Mucosa of stomach (tissue), 1 donor: Measurements from ENCODE around the gene HSD11B2.

Experiments used
- H3K27me3 ChIP-seq: one replicate; pipeline ENCODE4 v1.7.0; 2013; ENCODE audit warnings: mild to moderate bottlenecking, low read length; ENCODE audit not compliant: control insufficient read depth, insufficient read depth
- H3K36me3 ChIP-seq: one replicate; pipeline ENCODE4 v1.7.0; 2013; ENCODE audit warnings: low read length; ENCODE audit not compliant: control insufficient read depth, insufficient read depth
- H3K4me1 ChIP-seq: one replicate; pipeline ENCODE4 v1.7.0; 2013; ENCODE audit warnings: mild to moderate bottlenecking, low read length; ENCODE audit not compliant: control insufficient read depth, insufficient read depth
- H3K4me3 ChIP-seq: one replicate; pipeline ENCODE4 v1.7.0; 2013; ENCODE audit warnings: low read length
- H3K9ac ChIP-seq: one replicate; pipeline ENCODE4 v1.7.0; 2013; ENCODE audit warnings: mild to moderate bottlenecking, low read length, moderate library complexity
- H3K9me3 ChIP-seq: one replicate; pipeline ENCODE4 v1.7.0; 2013; ENCODE audit warnings: mild to moderate bottlenecking, low read length, moderate library complexity; ENCODE audit not compliant: control insufficient read depth
- donor health status: Pancreatic carcinoma.

The HSD11B2 gene

DNA sequence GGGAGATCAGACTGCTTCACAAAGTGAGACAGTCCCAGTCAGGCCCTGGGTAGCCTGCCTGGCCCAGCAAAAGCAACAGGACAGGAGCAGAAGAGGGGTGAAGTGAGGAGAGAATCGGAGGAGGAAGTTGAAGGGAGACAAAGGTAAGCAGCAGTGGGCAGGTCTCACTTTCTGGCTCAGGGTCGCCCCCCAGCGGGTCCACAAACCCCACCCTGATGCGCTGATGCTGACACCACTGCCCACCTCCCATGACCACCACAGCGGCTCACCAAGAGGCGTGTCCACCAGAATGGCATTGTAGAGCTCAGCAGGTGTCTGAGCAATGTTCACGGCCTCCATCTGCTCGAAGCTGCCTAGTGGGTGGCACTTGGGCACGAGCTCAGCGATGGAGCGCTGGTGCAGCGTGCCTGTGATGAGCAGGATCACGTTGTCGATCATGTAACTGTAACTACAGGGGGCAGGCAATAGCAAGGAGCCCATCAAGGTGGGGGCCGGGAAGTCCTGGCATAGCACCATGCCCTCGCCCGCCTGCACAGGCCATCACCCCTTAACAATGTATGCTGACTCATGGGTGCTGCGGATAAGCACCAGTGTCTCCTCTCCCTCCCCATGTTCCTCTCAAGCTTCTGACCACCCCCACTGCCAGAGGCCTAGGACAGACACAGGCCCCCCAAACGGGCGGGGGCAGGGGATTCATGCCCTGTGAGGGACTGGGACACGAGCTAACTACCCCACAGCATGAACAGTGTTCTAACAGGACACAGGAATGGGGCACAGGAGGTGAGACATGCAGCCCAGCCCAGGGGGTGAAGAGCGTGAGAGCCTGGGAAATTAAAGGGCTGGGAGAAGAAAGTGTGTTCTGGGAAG lies 13.6 kb downstream of the HSD11B2 start:
- Histone ChIP-seq H3K27me3 (no peaks in the 10 kb centered on the region), H3K4me1 (peaks cover 94% of the 10 kb centered on the region), H3K36me3 (peaks cover 20% of the 10 kb centered on the region), H3K9ac (no peak overlapping the region), H3K9me3 (no peaks in the 10 kb centered on the region), H3K4me3 (no peak overlapping the region)

GRCh38 chr16:67445126-67445426 lies 14.2 kb downstream of the HSD11B2 start:
- Histone ChIP-seq H3K4me3 (no peak overlapping the region), H3K9me3 (no peaks in the 10 kb centered on the region), H3K9ac (peak overlapping the region; percentile 62), H3K4me1 (peaks cover 99% of the 10 kb centered on the region), H3K27me3 (no peaks in the 10 kb centered on the region), H3K36me3 (peaks cover 19% of the 10 kb centered on the region)

DNA sequence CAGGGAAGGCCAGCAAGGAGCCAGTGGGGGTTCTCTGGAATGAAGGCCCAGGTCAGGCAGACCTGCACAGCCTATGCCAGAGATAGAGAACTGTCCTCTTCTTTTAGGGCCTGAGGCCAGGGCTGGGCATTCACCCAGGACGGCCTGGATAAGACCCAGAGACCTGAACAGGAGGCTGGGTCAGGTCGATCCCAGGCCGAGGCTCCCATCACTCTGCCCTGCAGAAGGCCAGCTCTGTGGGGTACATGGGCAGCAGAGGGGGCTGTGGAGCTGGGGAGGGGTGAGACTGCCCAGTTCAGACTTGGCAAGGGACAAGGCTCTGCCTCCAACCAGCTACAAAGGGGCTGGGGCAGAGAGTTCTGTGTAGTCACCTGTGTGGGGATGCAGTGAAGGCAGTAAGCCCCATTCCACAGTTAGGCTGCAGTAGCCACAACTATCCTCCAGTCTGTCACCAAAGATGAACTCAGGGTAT lies 14.6 kb downstream of the HSD11B2 start:
- Histone ChIP-seq H3K4me1 (peaks cover 99% of the 10 kb centered on the region), H3K27me3 (no peaks in the 10 kb centered on the region), H3K36me3 (peaks cover 15% of the 10 kb centered on the region), H3K4me3 (no peak overlapping the region), H3K9me3 (no peaks in the 10 kb centered on the region), H3K9ac (peak overlapping the region; percentile 62)

- Histone ChIP-seq H3K4me1 (peaks cover 99% of the 10 kb centered on the region), H3K4me3 (no peak overlapping the region), H3K9me3 (no peaks in the 10 kb centered on the region), H3K27me3 (no peaks in the 10 kb centered on the region), H3K9ac (peak overlapping the region; percentile 62), H3K36me3 (peaks cover 14% of the 10 kb centered on the region)
These were observed 15.3 kb downstream of the HSD11B2 start for GRCh38 chr16:67445913-67446907.

DNA sequence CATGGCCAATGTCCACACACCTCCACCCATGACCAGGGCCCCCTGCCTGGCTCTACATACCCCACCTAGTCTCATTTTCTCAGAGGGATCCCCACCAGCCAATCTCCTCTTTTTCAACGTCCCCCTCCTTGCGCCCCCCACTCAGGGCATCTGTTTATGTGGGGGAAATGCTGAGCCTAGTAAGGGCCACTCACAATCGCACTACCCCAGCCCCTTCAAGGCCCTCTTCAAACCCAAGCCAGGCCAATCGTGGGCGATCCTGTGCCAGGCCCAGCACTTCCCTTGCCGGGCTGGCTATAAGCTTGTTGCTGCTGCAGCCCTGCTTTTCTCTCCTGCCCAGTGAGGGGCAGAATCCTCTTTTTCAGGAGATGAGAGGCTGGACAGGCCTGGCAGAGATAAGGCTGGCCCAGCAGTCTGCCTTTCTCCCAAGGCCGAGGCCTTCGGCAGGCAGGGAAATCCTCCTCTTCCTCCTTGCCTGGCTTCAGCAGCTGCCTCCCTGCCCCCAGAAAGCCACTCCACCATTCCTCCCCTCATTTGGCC lies 16.1 kb downstream of the HSD11B2 start:
- Histone ChIP-seq H3K4me1 (peaks cover 99% of the 10 kb centered on the region), H3K36me3 (peaks cover 14% of the 10 kb centered on the region), H3K27me3 (no peaks in the 10 kb centered on the region), H3K4me3 (no peak overlapping the region), H3K9ac (peak overlapping the region; percentile 62), H3K9me3 (no peaks in the 10 kb centered on the region)

DNA sequence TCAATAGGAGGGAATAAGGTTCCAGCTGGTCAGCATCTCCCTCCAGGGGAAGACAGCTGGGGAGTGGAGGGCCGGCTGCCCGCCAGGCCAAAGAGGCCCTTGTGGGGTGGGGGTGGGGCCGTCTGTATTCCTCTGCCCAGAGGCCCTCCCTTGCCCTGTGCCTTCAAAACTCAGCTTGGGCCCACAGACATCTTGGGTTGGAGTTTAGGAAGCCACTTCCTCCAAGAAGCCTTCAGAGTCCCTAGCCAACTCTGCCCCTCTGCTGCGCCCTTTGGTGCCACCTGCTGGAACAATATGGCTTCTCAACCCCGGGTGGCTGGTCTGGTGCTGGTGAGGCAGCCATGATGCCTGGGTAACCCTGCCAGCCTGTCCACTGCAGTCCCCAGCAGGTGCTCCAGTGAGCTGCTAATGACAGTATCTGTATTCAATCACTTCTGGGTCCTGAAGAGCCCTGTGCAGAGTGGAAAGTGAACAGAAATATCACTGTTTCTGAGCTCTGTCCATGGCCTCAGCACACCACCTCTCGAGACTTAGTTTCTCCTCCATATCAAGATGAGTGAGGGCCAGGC lies 16.7 kb downstream of the HSD11B2 start:
- H3K9ac ChIP-seq = peak overlapping the region; percentile 62
- no peaks in the 10 kb centered on the region for H3K9me3 ChIP-seq
- no peak overlapping the region for H3K4me3 ChIP-seq
- H3K36me3 ChIP-seq = peaks cover 13% of the 10 kb centered on the region
- no peaks in the 10 kb centered on the region for H3K27me3 ChIP-seq
- H3K4me1 ChIP-seq = peaks cover 99% of the 10 kb centered on the region

GRCh38 chr16:67448580-67448979 lies 17.7 kb downstream of the HSD11B2 start:
- Histone ChIP-seq H3K4me1 (peaks cover 94% of the 10 kb centered on the region), H3K27me3 (no peaks in the 10 kb centered on the region), H3K9ac (peak overlapping the region; percentile 31), H3K4me3 (no peak overlapping the region), H3K9me3 (no peaks in the 10 kb centered on the region), H3K36me3 (peaks cover 8% of the 10 kb centered on the region)

- no peak overlapping the region for H3K4me3 ChIP-seq
- no peaks in the 10 kb centered on the region for H3K9me3 ChIP-seq
- H3K9ac ChIP-seq = peak overlapping the region; percentile 31
- H3K27me3 ChIP-seq = no peaks in the 10 kb centered on the region
- H3K36me3 ChIP-seq = peaks cover 8% of the 10 kb centered on the region
- peaks cover 91% of the 10 kb centered on the region for H3K4me1 ChIP-seq
These were observed 18.4 kb downstream of the HSD11B2 start for GRCh38 chr16:67449336-67449735.

- Histone ChIP-seq H3K36me3 (peaks cover 8% of the 10 kb centered on the region), H3K4me1 (peaks cover 88% of the 10 kb centered on the region), H3K9me3 (no peaks in the 10 kb centered on the region), H3K4me3 (no peak overlapping the region), H3K9ac (peak overlapping the region; percentile 31), H3K27me3 (no peaks in the 10 kb centered on the region)
These were observed 18.8 kb downstream of the HSD11B2 start for GRCh38 chr16:67449739-67450138.

GRCh38 chr16:67451061-67451703 lies 20.3 kb downstream of the HSD11B2 start:
- peak overlapping the region; percentile 38 for H3K9ac ChIP-seq
- no peak overlapping the region for H3K4me3 ChIP-seq
- H3K9me3 ChIP-seq = no peaks in the 10 kb centered on the region
- H3K36me3 ChIP-seq = peaks cover 8% of the 10 kb centered on the region
- no peaks in the 10 kb centered on the region for H3K27me3 ChIP-seq
- H3K4me1 ChIP-seq = peaks cover 80% of the 10 kb centered on the region

DNA sequence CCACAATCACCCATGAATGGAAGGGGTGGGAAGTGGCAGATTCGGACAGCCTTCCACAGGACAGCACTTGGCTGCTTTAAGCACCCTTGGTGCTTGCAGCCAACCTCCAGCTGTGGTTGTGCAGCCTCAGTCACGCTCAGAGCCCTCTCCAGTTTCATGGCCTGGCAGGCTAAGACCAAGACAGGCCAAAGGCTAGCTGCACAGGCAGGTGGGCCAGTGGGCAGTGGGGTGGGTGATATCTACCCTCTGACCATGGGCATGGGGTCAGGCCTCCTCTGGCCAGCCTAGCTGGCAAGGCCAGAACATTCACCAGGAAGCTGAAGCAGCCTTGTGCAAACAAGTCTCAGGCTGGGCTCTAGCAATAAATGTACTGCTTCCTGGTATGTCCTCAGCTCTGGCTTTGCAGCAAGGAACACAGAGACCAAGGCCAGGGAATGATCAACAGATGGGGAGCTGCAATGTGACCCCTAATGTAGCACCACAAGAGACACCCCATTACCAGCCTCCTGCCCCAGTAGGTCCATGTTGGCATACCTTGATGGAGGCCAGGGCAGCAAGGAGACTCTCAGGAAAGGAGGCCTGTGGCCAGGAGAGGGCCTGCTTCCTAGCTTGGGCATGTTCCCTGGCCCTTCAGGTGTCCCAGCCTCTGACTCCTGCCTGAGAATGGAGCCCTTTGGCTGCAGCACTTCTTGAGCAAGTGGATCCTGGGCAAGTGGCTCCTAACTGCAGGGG lies 20.9 kb downstream of the HSD11B2 start:
- H3K4me3 ChIP-seq = no peak overlapping the region
- H3K36me3 ChIP-seq = peaks cover 8% of the 10 kb centered on the region
- H3K27me3 ChIP-seq = no peaks in the 10 kb centered on the region
- peak overlapping the region; percentile 38 for H3K9ac ChIP-seq
- no peaks in the 10 kb centered on the region for H3K9me3 ChIP-seq
- H3K4me1 ChIP-seq = peaks cover 80% of the 10 kb centered on the region
